ENCODE measurements around the gene CYP2C19. TPM values are rescaled to one million over a fixed set of nuclear protein-coding genes. Genes with fewer than 3 reads are reported as not detected.

The CYP2C19 gene
- total and polyA plus RNA-seq, 2 donors (not counting 1 experiment from before 2014, with no cell fraction given): not detected

- TF ChIP-seq EZH2 (IDR thresholded peaks at IDR 0.05; ENCODE audit: borderline replicate concordance, insufficient read depth, low read depth, low read length, poor library complexity, severe bottlenecking): no peak
- no peak overlapping the region for H2AFZ ChIP-seq (ENCODE audit: insufficient read depth, low read depth, low read length, poor library complexity, severe bottlenecking)
- no peaks in the 10 kb centered on the region for H4K20me1 ChIP-seq (ENCODE audit: control insufficient read depth, insufficient read depth, low read length, poor library complexity, severe bottlenecking)
- no peaks in the 10 kb centered on the region for H3K36me3 ChIP-seq (replicated peaks in 1 of 2; ENCODE audit: control extremely low read depth in 1 of 2, control insufficient read depth in 1 of 2, extremely low read depth in 1 of 2, insufficient read depth in 2 of 2, low read length in 1 of 2)
- H3K4me1 ChIP-seq (ENCODE audit: control insufficient read depth in 2 of 2, insufficient read depth in 2 of 2, low read length in 2 of 2): no peaks in the 10 kb centered on the region
- H3K9ac ChIP-seq (ENCODE audit: low read length): no peak overlapping the region
- peaks cover 0 to 14% (median 0%) of the 10 kb centered on the region in 3 donors for H3K9me3 ChIP-seq (ENCODE audit: control extremely low read depth in 1 of 3, control insufficient read depth in 2 of 3, insufficient read depth in 1 of 3, low read length in 2 of 3)
- POLR2A ChIA-PET: no interaction called here
- H3K27ac Mint-ChIP-seq: no peak overlapping the region
- no peaks in the 10 kb centered on the region for H3K27me3 ChIP-seq (replicated peaks in 1 of 4; ENCODE audit: control extremely low read depth in 1 of 4, control insufficient read depth in 3 of 4, insufficient read depth in 4 of 4, low read length in 3 of 4)
- DNase-seq (no peak), ATAC-seq (ENCODE audit: low read depth) (no peak)
- H3K27ac ChIP-seq (ENCODE audit: low read length in 2 of 2): no peak overlapping the region
- intact Hi-C loops (cut with micrococcal nuclease): no loop called here
- H3K4me3 ChIP-seq (ENCODE audit: control extremely low read depth in 1 of 5, extremely low read depth in 1 of 5, insufficient read depth in 1 of 5, low read depth in 2 of 5, low read length in 4 of 5): no peak overlapping the region
- peaks cover 3% of the 10 kb centered on the region for H3K9me3 Mint-ChIP-seq (ENCODE audit: insufficient read depth)
- no peak overlapping the region for H3K4me3 Mint-ChIP-seq
- no CpG with 5 or more reads among the region's 2 CpGs for WGBS (ENCODE audit: insufficient coverage)
- H3K79me2 ChIP-seq (ENCODE audit: control insufficient read depth, insufficient read depth, low read length): no peaks in the 10 kb centered on the region
- CTCF ChIA-PET: no interaction called here
- H3K27me3 Mint-ChIP-seq: no peaks in the 10 kb centered on the region
- no peaks in the 10 kb centered on the region for H3K4me1 Mint-ChIP-seq
- no peak overlapping the region for H3K4me2 ChIP-seq (replicated peaks; ENCODE audit: low read depth, low read length, poor library complexity, severe bottlenecking)
Observed at GRCh38 chr10:94747137-94747536, 15.3 kb upstream of the CYP2C19 start.

GRCh38 chr10:94747838-94748237 is 14.6 kb upstream of the CYP2C19 start:
- H3K27ac ChIP-seq (ENCODE audit: low read length in 2 of 2): no peak overlapping the region
- no peaks in the 10 kb centered on the region for H3K79me2 ChIP-seq (ENCODE audit: control insufficient read depth, insufficient read depth, low read length)
- H3K9ac ChIP-seq (ENCODE audit: low read length): no peak overlapping the region
- H3K27me3 ChIP-seq (replicated peaks in 1 of 4; ENCODE audit: control extremely low read depth in 1 of 4, control insufficient read depth in 3 of 4, insufficient read depth in 4 of 4, low read length in 3 of 4): no peaks in the 10 kb centered on the region
- H3K4me3 ChIP-seq (ENCODE audit: control extremely low read depth in 1 of 5, extremely low read depth in 1 of 5, insufficient read depth in 1 of 5, low read depth in 2 of 5, low read length in 4 of 5): no peak overlapping the region
- no CpG with 5 or more reads among the region's 4 CpGs for WGBS (ENCODE audit: insufficient coverage)
- H3K36me3 ChIP-seq (replicated peaks in 1 of 2; ENCODE audit: control extremely low read depth in 1 of 2, control insufficient read depth in 1 of 2, extremely low read depth in 1 of 2, insufficient read depth in 2 of 2, low read length in 1 of 2): no peaks in the 10 kb centered on the region
- H3K4me1 Mint-ChIP-seq: no peaks in the 10 kb centered on the region
- no peak overlapping the region for H3K4me2 ChIP-seq (replicated peaks; ENCODE audit: low read depth, low read length, poor library complexity, severe bottlenecking)
- intact Hi-C loops (cut with micrococcal nuclease): no loop called here
- H2AFZ ChIP-seq (ENCODE audit: insufficient read depth, low read depth, low read length, poor library complexity, severe bottlenecking): no peak overlapping the region
- no peak overlapping the region for H3K27ac Mint-ChIP-seq
- DNase-seq: no peak
- H3K27me3 Mint-ChIP-seq: no peaks in the 10 kb centered on the region
- no peak overlapping the region for H3K4me3 Mint-ChIP-seq
- H4K20me1 ChIP-seq (ENCODE audit: control insufficient read depth, insufficient read depth, low read length, poor library complexity, severe bottlenecking): no peaks in the 10 kb centered on the region
- no peak for ATAC-seq (ENCODE audit: low read depth)
- no peak for TF ChIP-seq EZH2 (IDR thresholded peaks at IDR 0.05; ENCODE audit: borderline replicate concordance, insufficient read depth, low read depth, low read length, poor library complexity, severe bottlenecking)
- TF ChIP-seq CTCF (IDR thresholded peaks at IDR 0.05): no peak
- H3K9me3 Mint-ChIP-seq (ENCODE audit: insufficient read depth): peaks cover 1% of the 10 kb centered on the region
- ChIA-PET CTCF (no interaction called here), POLR2A (no interaction called here)
- H3K4me1 ChIP-seq (ENCODE audit: control insufficient read depth in 2 of 2, insufficient read depth in 2 of 2, low read length in 2 of 2): no peaks in the 10 kb centered on the region
- H3K9me3 ChIP-seq (ENCODE audit: control extremely low read depth in 1 of 3, control insufficient read depth in 2 of 3, insufficient read depth in 1 of 3, low read length in 2 of 3): peaks cover 0 to 15% (median 0%) of the 10 kb centered on the region in 3 donors
